Activated CD4-positive, alpha-beta T cell treated with anti-CD3 and anti-CD28 coated beads, Interleukin-10, Interleukin-2, amounts not matched to agents 100 ng/mL and 50 ng/mL, durations not matched to agents 16 hours and 8 hours (primary cell): Measurements from ENCODE around the gene AS3MT.
"Not testable (repeated sequence)": the region's sequence is repeated elsewhere in the genome, so short reads cannot be mapped to it uniquely, and the experiment has no call there.

ENCODE experiments used
- DNase-seq: peaks from one replicate; pipeline ENCODE4 v3.0.0-alpha.2; 2020

AS3MT gene

GRCh38 chr10:102923601-102924000 lies 54.3 kb downstream of the AS3MT start:
- no peak for DNase-seq

GRCh38 chr10:102926842-102927241 lies 57.6 kb downstream of the AS3MT start:
- DNase-seq = no peak

GRCh38 chr10:102927311-102928010 lies 58.2 kb downstream of the AS3MT start:
- peak; percentile 7 for DNase-seq

GRCh38 chr10:102928442-102928841 lies 59.2 kb downstream of the AS3MT start:
- not testable (repeated sequence) for DNase-seq

GRCh38 chr10:102930720-102931119 lies 61.5 kb downstream of the AS3MT start:
- DNase-seq = no peak

GRCh38 chr10:102931643-102932042 lies 62.4 kb downstream of the AS3MT start:
- DNase-seq = no peak

DNA sequence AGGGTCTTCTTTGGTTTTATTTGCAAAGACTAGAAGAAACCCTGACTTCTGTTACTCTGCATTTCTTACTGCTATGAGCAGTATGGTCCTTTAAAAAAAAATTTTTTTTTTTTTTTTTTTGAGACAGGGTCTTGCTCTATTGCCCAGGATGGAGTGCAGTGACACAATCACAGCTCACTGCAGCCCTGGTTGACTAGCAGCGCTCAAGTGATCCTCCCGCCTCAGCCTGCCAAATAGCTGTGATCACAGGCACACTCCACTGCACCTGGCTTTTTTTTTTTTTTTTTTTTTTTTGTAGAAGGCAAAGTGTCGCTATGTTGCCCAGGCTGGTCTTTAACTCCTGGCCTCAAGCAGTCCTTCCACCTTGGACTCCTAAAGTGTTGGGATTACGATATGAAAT lies 66.2 kb downstream of the AS3MT start:
- DNase-seq = no peak

- peak; percentile 52 for DNase-seq
These were observed 66.8 kb downstream of the AS3MT start for GRCh38 chr10:102935939-102936605.

DNA sequence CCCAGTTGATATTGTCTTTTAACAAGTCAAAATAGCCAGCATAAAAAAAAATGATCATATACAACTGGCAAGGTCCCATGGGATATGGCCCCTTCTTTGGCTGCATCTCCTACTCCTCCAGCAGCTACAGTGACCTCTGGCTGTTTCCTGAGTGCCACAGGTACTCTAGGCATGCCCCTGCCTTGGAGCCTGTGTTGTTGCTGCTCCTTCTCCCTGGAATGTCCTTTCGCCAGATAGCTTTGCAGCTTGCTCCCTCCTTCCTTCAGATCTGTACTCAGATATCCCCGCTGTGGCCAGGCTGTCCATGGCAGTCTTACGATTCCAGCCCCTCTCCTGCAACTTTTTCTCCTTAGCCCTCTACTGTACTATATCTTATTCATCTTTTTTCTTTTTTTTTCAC lies 72.1 kb downstream of the AS3MT start:
- no peak for DNase-seq

DNA sequence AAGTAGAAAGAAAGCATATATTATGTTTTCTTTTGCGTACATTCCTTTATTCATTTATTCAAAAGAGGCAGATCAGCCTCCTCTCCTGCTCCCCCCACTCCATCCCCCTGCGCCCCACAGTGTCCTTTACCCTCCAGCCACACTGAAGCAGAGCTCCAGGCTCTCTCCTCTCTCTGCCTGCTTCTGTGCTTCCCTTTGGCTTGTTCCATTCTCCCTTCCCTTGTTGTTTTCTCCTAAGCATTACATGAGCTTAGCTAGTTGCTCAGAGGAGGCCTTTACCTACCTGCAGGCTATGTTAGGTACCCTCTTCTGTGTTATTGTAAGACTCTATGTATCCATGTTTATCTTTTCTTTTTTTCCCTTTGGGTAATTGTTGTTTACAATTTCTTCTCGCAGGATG lies 76.2 kb downstream of the AS3MT start:
- DNase-seq = no peak

GRCh38 chr10:102945962-102946361 lies 76.7 kb downstream of the AS3MT start:
- no peak for DNase-seq

DNA sequence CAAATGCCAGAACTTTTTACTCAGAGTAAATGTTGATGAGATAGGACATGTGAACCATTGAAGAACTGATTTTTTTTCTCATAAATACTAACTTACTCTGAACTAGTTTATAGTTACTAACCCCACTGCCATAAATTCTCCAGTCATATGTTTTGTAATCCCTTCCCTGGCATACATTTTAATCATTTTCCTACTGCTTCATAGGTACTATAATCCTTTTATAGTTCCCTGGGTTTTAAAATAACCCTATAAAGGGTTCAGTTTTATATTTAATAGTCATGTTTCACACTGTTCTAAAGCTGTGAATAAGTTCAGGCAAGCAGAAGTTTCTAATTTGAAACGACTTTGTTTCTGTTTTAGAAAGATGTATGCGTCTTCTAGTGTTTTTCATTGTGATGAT lies 77.7 kb downstream of the AS3MT start:
- no peak for DNase-seq

- no peak for DNase-seq
These were observed 78.9 kb downstream of the AS3MT start for GRCh38 chr10:102948176-102948575.

GRCh38 chr10:102948786-102949185 lies 79.5 kb downstream of the AS3MT start:
- no peak for DNase-seq

DNA sequence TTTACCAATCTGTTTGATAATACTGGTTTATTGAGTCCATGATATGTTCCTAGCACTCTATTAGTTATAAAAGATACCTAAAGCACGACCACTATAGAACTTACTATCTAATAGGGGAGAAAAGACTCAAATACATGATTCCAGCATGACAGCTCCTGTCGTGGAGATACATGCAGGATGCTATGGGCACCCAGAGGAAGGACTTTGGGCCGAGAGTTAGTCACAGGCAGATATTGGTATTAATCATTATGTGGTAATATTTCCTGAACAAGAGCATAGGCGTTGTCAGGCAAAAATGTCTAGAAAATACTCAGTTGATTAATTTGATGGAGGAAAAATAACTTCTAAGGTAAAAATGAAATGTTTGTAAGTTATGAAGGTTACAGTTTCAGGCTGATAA lies 80.6 kb downstream of the AS3MT start:
- no peak for DNase-seq

- DNase-seq = no peak
These were observed 82.0 kb downstream of the AS3MT start for GRCh38 chr10:102951316-102951715.
